Measurements from ENCODE around the gene GPR158. TPM values are rescaled to one million over a fixed set of nuclear protein-coding genes. Genes with fewer than 3 reads are reported as not detected.

The GPR158 gene
- total RNA-seq, 1 experiment from 2014 or later, result not detected

DNA sequence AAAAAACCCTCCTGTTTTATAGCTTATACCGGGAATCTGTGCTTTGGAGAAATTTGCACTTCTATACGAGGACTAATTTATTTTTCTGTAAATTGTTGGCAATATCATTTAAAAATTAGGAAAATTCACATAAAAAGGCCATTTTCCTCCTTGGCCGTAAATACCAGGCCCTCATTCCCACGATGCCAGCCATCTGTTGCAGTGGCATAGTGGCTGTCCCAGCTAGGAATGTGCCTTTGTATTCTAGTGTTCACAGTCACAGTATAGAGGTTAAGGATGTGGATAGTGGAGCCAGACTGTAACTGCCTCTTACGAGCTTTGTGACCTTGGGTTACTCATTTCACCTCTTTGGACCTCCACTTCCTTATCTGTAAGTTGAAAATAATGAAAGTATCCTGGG lies 312.5 kb downstream of the GPR158 start:
- Mint-ChIP-seq H3K36me3 (ENCODE audit: insufficient read depth, unreplicated experiment) (no peaks in the 10 kb centered on the region), H3K4me3 (ENCODE audit: unreplicated experiment) (no peak overlapping the region), H3K27ac (ENCODE audit: low read depth, unreplicated experiment) (no peak overlapping the region), H3K4me1 (ENCODE audit: insufficient read depth, unreplicated experiment) (peaks cover 7% of the 10 kb centered on the region), H3K9me3 (ENCODE audit: unreplicated experiment) (no peaks in the 10 kb centered on the region), H3K27me3 (ENCODE audit: insufficient read depth, unreplicated experiment) (peaks cover 24% of the 10 kb centered on the region)
- DNase-seq (ENCODE audit: unreplicated experiment), result no peak
- BruUV-seq (replicated peaks), result no TSS peak
- ChIA-PET CTCF (no interaction called here), POLR2A (no interaction called here)
- intact Hi-C loops (cut with micrococcal nuclease), result no loop called here
- TF ChIP-seq, protein P1, sequence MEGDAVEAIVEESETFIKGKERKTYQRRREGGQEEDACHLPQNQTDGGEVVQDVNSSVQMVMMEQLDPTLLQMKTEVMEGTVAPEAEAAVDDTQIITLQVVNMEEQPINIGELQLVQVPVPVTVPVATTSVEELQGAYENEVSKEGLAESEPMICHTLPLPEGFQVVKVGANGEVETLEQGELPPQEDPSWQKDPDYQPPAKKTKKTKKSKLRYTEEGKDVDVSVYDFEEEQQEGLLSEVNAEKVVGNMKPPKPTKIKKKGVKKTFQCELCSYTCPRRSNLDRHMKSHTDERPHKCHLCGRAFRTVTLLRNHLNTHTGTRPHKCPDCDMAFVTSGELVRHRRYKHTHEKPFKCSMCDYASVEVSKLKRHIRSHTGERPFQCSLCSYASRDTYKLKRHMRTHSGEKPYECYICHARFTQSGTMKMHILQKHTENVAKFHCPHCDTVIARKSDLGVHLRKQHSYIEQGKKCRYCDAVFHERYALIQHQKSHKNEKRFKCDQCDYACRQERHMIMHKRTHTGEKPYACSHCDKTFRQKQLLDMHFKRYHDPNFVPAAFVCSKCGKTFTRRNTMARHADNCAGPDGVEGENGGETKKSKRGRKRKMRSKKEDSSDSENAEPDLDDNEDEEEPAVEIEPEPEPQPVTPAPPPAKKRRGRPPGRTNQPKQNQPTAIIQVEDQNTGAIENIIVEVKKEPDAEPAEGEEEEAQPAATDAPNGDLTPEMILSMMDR (IDR thresholded peaks at IDR 0.05; ENCODE audit: unreplicated experiment), result no peak

DNA sequence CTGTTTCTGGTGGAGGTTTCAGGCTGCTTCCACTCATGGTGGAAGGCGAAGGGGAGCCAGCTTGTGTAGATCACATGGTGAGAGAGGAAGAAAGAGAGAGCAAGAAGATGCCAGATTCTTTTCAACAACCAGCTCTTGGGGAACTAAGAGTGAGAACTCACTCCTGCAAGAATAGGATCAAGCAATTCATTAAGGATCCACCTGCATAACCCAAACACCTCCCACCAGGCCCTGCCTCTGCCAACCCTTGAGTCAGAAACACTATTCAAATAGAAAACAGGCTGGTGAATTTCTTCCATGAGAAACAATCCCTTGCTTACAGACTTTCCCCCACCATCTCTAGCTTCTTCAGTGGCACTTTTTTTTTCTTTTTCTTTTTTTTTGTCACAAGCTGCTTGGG lies 317.2 kb downstream of the GPR158 start:
- ChIA-PET POLR2A (no interaction called here), CTCF (interaction anchor here (0.5 to 1.2 kb wide), 4 partner anchors 36 to 210 kb away, joined by 3 to 5 read pairs (median 4); no protein-coding TSS in a partner anchor)
- Mint-ChIP-seq H3K36me3 (ENCODE audit: insufficient read depth, unreplicated experiment) (no peaks in the 10 kb centered on the region), H3K27ac (ENCODE audit: low read depth, unreplicated experiment) (no peak overlapping the region), H3K9me3 (ENCODE audit: unreplicated experiment) (no peaks in the 10 kb centered on the region), H3K4me1 (ENCODE audit: insufficient read depth, unreplicated experiment) (peaks cover 24% of the 10 kb centered on the region), H3K4me3 (ENCODE audit: unreplicated experiment) (no peak overlapping the region), H3K27me3 (ENCODE audit: insufficient read depth, unreplicated experiment) (no peaks in the 10 kb centered on the region)
- no peak for DNase-seq (ENCODE audit: unreplicated experiment)
- intact Hi-C loops (cut with micrococcal nuclease), result loop anchor here (5.0 kb wide), 1 partner anchor 65 kb away; no protein-coding TSS in a partner anchor
- TF ChIP-seq, protein P1 (IDR thresholded peaks at IDR 0.05; ENCODE audit: unreplicated experiment), result no peak
- BruUV-seq (replicated peaks), result no TSS peak

DNA sequence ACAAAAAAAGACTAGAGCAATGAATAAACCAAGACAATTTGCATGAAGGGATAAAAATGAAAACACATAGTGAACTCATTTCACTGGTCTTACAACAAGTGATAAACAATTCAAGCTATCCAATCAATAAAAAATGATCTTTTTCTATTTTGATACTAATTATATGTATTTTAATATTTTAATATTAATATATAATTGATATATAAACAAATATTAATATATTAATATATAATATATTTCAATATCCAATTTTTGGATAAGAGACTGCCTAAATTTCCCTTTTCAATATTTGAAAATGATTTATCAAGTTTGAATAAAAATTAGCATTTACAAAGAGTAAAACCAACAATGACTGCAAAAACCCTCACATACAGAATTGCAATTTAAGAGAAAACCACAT lies 317.9 kb downstream of the GPR158 start:
- TF ChIP-seq, protein P1 (IDR thresholded peaks at IDR 0.05; ENCODE audit: unreplicated experiment), result no peak
- DNase-seq (ENCODE audit: unreplicated experiment), result no peak
- no peaks in the 10 kb centered on the region for H3K36me3 Mint-ChIP-seq (ENCODE audit: insufficient read depth, unreplicated experiment)
- no peaks in the 10 kb centered on the region for H3K9me3 Mint-ChIP-seq (ENCODE audit: unreplicated experiment)
- no peaks in the 10 kb centered on the region for H3K27me3 Mint-ChIP-seq (ENCODE audit: insufficient read depth, unreplicated experiment)
- intact Hi-C loops (cut with micrococcal nuclease), result loop anchor here (5.0 kb wide), 1 partner anchor 65 kb away; no protein-coding TSS in a partner anchor
- peaks cover 24% of the 10 kb centered on the region for H3K4me1 Mint-ChIP-seq (ENCODE audit: insufficient read depth, unreplicated experiment)
- CTCF ChIA-PET, result interaction anchor here (1.2 kb wide), 1 partner anchor 209 kb away, joined by 4 read pairs; no protein-coding TSS in a partner anchor
- POLR2A ChIA-PET, result no interaction called here
- no peak overlapping the region for H3K4me3 Mint-ChIP-seq (ENCODE audit: unreplicated experiment)
- H3K27ac Mint-ChIP-seq (ENCODE audit: low read depth, unreplicated experiment), result peak overlapping the region; percentile 50
- no TSS peak for BruUV-seq (replicated peaks)

DNA sequence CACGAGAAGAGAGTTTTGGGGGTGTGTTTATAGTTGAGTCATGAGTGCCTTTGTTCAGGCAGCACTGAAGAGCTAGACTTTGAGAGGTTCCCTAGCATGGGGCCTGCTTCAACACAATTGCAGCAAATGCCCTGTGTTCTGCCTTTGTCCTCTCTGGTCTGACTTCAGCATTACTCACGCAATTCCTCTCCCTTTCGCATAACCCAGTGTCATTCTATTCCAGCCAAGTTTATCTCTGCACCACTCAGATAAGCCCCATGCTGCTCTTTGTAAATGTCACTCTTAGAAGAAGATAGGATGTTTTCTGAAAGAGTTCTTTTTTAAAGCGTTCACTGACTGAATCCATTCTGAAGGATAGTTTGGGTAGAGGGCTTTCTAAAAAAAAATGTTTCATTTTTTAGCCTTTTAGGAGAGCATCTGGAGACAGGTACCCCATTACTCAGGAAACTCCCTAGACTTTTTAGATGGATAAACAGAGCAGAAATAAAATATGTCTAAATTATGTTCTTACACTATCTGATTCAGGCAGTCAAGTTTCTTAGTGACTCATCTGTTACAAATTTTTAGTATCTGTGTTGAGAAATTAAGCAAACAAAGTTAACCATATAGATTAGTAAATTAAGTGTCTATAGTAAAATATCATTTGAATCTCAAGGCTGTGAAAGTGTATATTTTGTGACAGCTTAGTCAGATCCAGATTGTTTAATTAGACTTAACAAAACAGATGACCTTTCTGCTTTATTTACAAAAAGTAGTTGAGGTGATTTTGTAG lies 318.5 kb downstream of the GPR158 start:
- Mint-ChIP-seq H3K9me3 (ENCODE audit: unreplicated experiment) (no peaks in the 10 kb centered on the region), H3K27me3 (ENCODE audit: insufficient read depth, unreplicated experiment) (no peaks in the 10 kb centered on the region), H3K27ac (ENCODE audit: low read depth, unreplicated experiment) (peak overlapping the region; percentile 50), H3K36me3 (ENCODE audit: insufficient read depth, unreplicated experiment) (no peaks in the 10 kb centered on the region), H3K4me3 (ENCODE audit: unreplicated experiment) (no peak overlapping the region), H3K4me1 (ENCODE audit: insufficient read depth, unreplicated experiment) (peaks cover 24% of the 10 kb centered on the region)
- POLR2A ChIA-PET, result no interaction called here
- DNase-seq (ENCODE audit: unreplicated experiment), result peak; percentile 80
- TF ChIP-seq, protein P1 (IDR thresholded peaks at IDR 0.05; ENCODE audit: unreplicated experiment), result no peak
- no TSS peak for BruUV-seq (replicated peaks)
- intact Hi-C loops (cut with micrococcal nuclease), result loop anchor here (5.0 kb wide), 1 partner anchor 64 kb away; no protein-coding TSS in a partner anchor
- CTCF ChIA-PET, result no interaction called here

Measured in MCF 10A (cell line).